HCT116 (cell line): ENCODE results near the gene LINS1. TPM values are rescaled to one million over a fixed set of nuclear protein-coding genes. Genes with fewer than 3 reads are reported as not detected.

Experiments used
- ATAC-seq: fragments of 200-7000 bp; cut with Tn5 transposase; 2 replicates; pipeline ENCODE4 v1.9.1; 2020; ENCODE audit warnings: mild to moderate bottlenecking, moderate library complexity
- BruUV-seq: library from RNA; stranded (reverse); fragments of 400-500 nt; replicated peaks from 2 replicates; lab custom pipeline; 2021; lab: Mats Ljungman, UMichigan
- CTCF ChIA-PET: fragments of 300-600 bp; sonication (Branson Sonifier 250); formaldehyde crosslinking; loops from one replicate; lab custom pipeline; 2021; ENCODE audit warnings: antibody characterized with exemption; lab: Charles Lee
- POLR2A ChIA-PET: fragments of 300-600, 350-600 bp; sonication (Branson Sonifier 250); formaldehyde crosslinking; loops from one replicate; lab custom pipeline; 2021; ENCODE audit warnings: antibody characterized with exemption; lab: Charles Lee
- RAD21 ChIA-PET, 2 experiments: fragments of 300-600 bp; sonication (Branson Sonifier 250); formaldehyde crosslinking; loops; one replicate each; lab custom pipeline; 2023; ENCODE audit warnings: low total read pairs in 2 of 2; ENCODE audit not compliant: uncharacterized antibody in 2 of 2, unreplicated experiment in 2 of 2, low non-redundant PET in 1 of 2; lab: Charles Lee
- DNase-seq: peaks from one replicate; pipeline ENCODE4 v3.0.0-alpha.2; 2010; ENCODE audit warnings: low read depth, low spot score
- H2AFZ ChIP-seq: fragments of 200-600 bp; shearing (Covaris generic), sonication (generic); 2 replicates; pipeline ENCODE4 v1.6.1; 2017; ENCODE audit warnings: low read depth, mixed run types, mixed read lengths, antibody characterized with exemption, low read length; ENCODE audit not compliant: poor library complexity, severe bottlenecking
- H3K27ac ChIP-seq: 2 replicates; pipeline ENCODE4 v1.5.1; 2012; ENCODE audit warnings: low read depth, low read length
- H3K27me3 ChIP-seq: fragments of 200-600 bp; sonication (generic); 2 replicates; pipeline ENCODE4 v1.6.1; 2016; ENCODE audit warnings: mixed run types, low read length, mixed read lengths; ENCODE audit not compliant: insufficient read depth
- H3K36me3 ChIP-seq, 2 experiments: fragments of 200-500 bp in 1 of 2; fragments of 200-600 bp in 1 of 2; sonication (Bioruptor generic) in 1 of 2; sonication (generic) in 1 of 2; 2 replicates each; pipeline versions ENCODE4 v1.5.1 to v1.6.1; 2014 to 2016; ENCODE audit warnings: low read length in 2 of 2, inconsistent platforms in 1 of 2, mixed read lengths in 1 of 2, mixed run types in 1 of 2; ENCODE audit not compliant: insufficient read depth in 2 of 2, control insufficient read depth in 1 of 2
- H3K4me1 ChIP-seq, 2 experiments: fragments of 200-600 bp in 1 of 2; sonication (generic) in 1 of 2; 2 replicates each; pipeline versions ENCODE4 v1.5.1 to v1.6.1; 2012 to 2017; ENCODE audit warnings: low read length in 2 of 2, inconsistent platforms in 1 of 2, mild to moderate bottlenecking in 1 of 2, mixed read lengths in 1 of 2, mixed run types in 1 of 2, moderate library complexity in 1 of 2; ENCODE audit not compliant: insufficient read depth in 2 of 2, control insufficient read depth in 1 of 2
- H3K4me2 ChIP-seq: fragments of 200-600 bp; sonication (generic); 2 replicates; pipeline ENCODE4 v1.6.1; 2017; ENCODE audit warnings: mixed run types, low read length, mixed read lengths
- H3K4me3 ChIP-seq, 2 experiments: fragments of 200-600 bp in 1 of 2; sonication (generic) in 1 of 2; replicated peaks in 1 of 2; 2 replicates each; pipeline ENCODE4 v1.5.1; 2011 to 2016; ENCODE audit warnings: low read length in 2 of 2, control low read depth in 1 of 2, low read depth in 1 of 2, mild to moderate bottlenecking in 1 of 2, mixed read lengths in 1 of 2, mixed run types in 1 of 2
- H3K79me2 ChIP-seq: fragments of 200-600 bp; sonication (generic); 2 replicates; pipeline ENCODE4 v1.6.1; 2017; ENCODE audit warnings: mild to moderate bottlenecking, mixed run types, low read length, moderate library complexity, mixed read lengths; ENCODE audit not compliant: insufficient read depth
- H3K9ac ChIP-seq: fragments of 200-600 bp; sonication (generic); 2 replicates; pipeline ENCODE4 v1.6.1; 2016; ENCODE audit warnings: low read length, mixed read lengths
- H3K9me2 ChIP-seq: fragments of 200-600 bp; sonication (generic), shearing (Covaris generic); 2 replicates; pipeline ENCODE4 v1.6.1; 2017; ENCODE audit warnings: mixed run types, mild to moderate bottlenecking, moderate library complexity; ENCODE audit not compliant: insufficient read depth
- H3K9me3 ChIP-seq, 2 experiments: fragments of 200-500 bp in 1 of 2; fragments of 200-600 bp in 1 of 2; sonication (Bioruptor generic) in 1 of 2; sonication (generic) in 1 of 2; 2 replicates each; pipeline ENCODE4 v1.6.1; 2014 to 2017; ENCODE audit warnings: low read length in 2 of 2, mixed read lengths in 2 of 2, inconsistent platforms in 1 of 2, low read depth in 1 of 2, mild to moderate bottlenecking in 1 of 2, mixed run types in 1 of 2, moderate library complexity in 1 of 2; ENCODE audit not compliant: control insufficient read depth in 1 of 2, insufficient read depth in 1 of 2
- H4K20me1 ChIP-seq: fragments of 200-600 bp; sonication (generic), shearing (Covaris generic); 2 replicates; pipeline ENCODE4 v1.6.1; 2017; ENCODE audit warnings: mixed run types, mild to moderate bottlenecking, moderate library complexity; ENCODE audit not compliant: insufficient read depth
- CEBPB ChIP-seq: IDR thresholded peaks from 2 replicates; pipeline ENCODE4 v1.6.1; 2012; ENCODE audit warnings: low read depth
- EGR1 ChIP-seq: IDR thresholded peaks from 2 replicates; pipeline ENCODE4 v1.6.1; 2012; ENCODE audit warnings: low read depth
- ELF1 ChIP-seq: IDR thresholded peaks from 2 replicates; pipeline ENCODE4 v1.6.1; 2012; ENCODE audit warnings: low read depth, borderline replicate concordance
- EZH2 ChIP-seq: fragments of 200-600 bp; sonication (generic); IDR thresholded peaks from 2 replicates; pipeline ENCODE4 v1.6.1; 2017; ENCODE audit warnings: antibody characterized with exemption, mixed run types
- EZH2phosphoT487 ChIP-seq: fragments of 200-600 bp; IDR thresholded peaks from 2 replicates; pipeline ENCODE4 v1.6.1; 2018; ENCODE audit warnings: antibody characterized with exemption, borderline replicate concordance
- FOSL1 ChIP-seq: IDR thresholded peaks from 2 replicates; pipeline ENCODE4 v1.6.1; 2012; ENCODE audit warnings: low read depth
- RAD21 ChIP-seq: IDR thresholded peaks from 2 replicates; pipeline ENCODE4 v1.6.1; 2012; ENCODE audit warnings: low read depth, mild to moderate bottlenecking
- SIN3A ChIP-seq: IDR thresholded peaks from 2 replicates; pipeline ENCODE4 v1.6.1; 2012; ENCODE audit warnings: low read depth
- TCF7L2 ChIP-seq: IDR thresholded peaks from 2 replicates; pipeline ENCODE4 v1.7.0; 2011; ENCODE audit warnings: borderline replicate concordance, inconsistent platforms; ENCODE audit not compliant: insufficient read depth, insufficient read length; ENCODE audit errors: extremely low read depth
- ZNF274 ChIP-seq: fragments of 200-500 bp; sonication (Bioruptor generic); IDR thresholded peaks from 2 replicates; pipeline ENCODE4 v1.6.1; 2014; ENCODE audit warnings: mild to moderate bottlenecking, low read depth, low read length, inconsistent platforms
- intact Hi-C: fragments of 100-400 bp; cut with micrococcal nuclease; formaldehyde crosslinking; loops from 2 replicates; pipeline ENCODE4 v1.10.0; 2022
- total RNA-seq: library from RNA; stranded (reverse); gene quantifications from one replicate; pipeline ENCODE4 v1.2.1, GENCODE V29; 2021; ENCODE audit not compliant: unreplicated experiment
- TF ChIP-seq, protein P1 (sequence below): IDR thresholded peaks from 2 replicates; pipeline ENCODE4 v1.6.1; 2012
- TF ChIP-seq, protein P2 (sequence below): IDR thresholded peaks from 2 replicates; pipeline ENCODE4 v1.6.1; 2012
- TF ChIP-seq, protein P3 (sequence below), 3 experiments: fragments of 200-600 bp in 1 of 3; sonication (generic) in 1 of 3; IDR thresholded peaks in 2 of 3; conservative IDR thresholded peaks in 1 of 3; 2 replicates each; pipeline ENCODE4 v1.5.1; 2012 to 2017; ENCODE audit warnings: low read depth in 2 of 3, low read length in 2 of 3, antibody characterized with exemption in 1 of 3, borderline replicate concordance in 1 of 3, control low read depth in 1 of 3, mild to moderate bottlenecking in 1 of 3, mixed read lengths in 1 of 3, mixed run types in 1 of 3, moderate library complexity in 1 of 3; ENCODE audit not compliant: insufficient read depth in 1 of 3
- TF ChIP-seq, protein P4 (sequence below): IDR thresholded peaks from 2 replicates; pipeline ENCODE4 v1.6.1; 2012; ENCODE audit warnings: low read depth

The LINS1 gene
- total RNA-seq, 1 experiment from 2014 or later, result 14.7 TPM

DNA sequence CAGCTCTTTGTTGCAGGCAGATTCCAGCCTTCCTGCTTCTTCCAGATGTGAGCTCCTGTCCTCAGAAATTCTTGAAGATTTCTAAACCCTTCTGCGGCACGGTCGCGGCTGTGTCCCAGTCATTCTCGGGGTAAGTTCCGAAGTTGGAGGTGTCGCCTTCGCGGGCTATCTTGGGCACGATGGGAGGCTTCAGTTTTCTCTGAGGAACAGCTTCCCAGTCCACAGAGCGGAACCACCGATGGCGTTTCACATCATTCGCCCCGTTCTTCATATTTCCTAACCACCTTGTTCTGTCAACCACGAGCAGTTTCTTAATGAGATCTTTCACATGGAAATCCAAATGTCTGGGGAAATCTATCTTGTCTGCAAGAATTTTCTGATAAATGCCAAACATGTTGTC lies 48.5 kb downstream of the LINS1 start:
- no peak overlapping the region for H3K4me3 ChIP-seq
- H3K36me3 ChIP-seq, result no peaks in the 10 kb centered on the region
- no peaks in the 10 kb centered on the region; a peak in 2 of 4 replicates for H3K9me3 ChIP-seq
- no peak overlapping the region for H2AFZ ChIP-seq
- no peak overlapping the region for H3K4me2 ChIP-seq
- H3K27me3 ChIP-seq, result no peaks in the 10 kb centered on the region
- H3K4me1 ChIP-seq, result no peaks in the 10 kb centered on the region
- H4K20me1 ChIP-seq, result no peaks in the 10 kb centered on the region
- ChIA-PET CTCF (interaction anchor here (0.7 kb wide), 1 partner anchor 19 kb away, joined by 3 read pairs; no protein-coding TSS in a partner anchor), RAD21 (no interaction called here), POLR2A (no interaction called here)
- no peaks in the 10 kb centered on the region for H3K79me2 ChIP-seq
- intact Hi-C loops, result no loop called here
- no peak overlapping the region for H3K9ac ChIP-seq
- no peak for DNase-seq
- H3K9me2 ChIP-seq, result no peaks in the 10 kb centered on the region
- TF ChIP-seq, protein P1, sequence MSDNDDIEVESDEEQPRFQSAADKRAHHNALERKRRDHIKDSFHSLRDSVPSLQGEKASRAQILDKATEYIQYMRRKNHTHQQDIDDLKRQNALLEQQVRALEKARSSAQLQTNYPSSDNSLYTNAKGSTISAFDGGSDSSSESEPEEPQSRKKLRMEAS, result no peak
- TF ChIP-seq EZH2phosphoT487, result no peak
- no peak for TF ChIP-seq FOSL1
- no peak for TF ChIP-seq EZH2
- BruUV-seq, result no TSS peak
- H3K27ac ChIP-seq, result no peak overlapping the region
- ATAC-seq, result no peak

DNA sequence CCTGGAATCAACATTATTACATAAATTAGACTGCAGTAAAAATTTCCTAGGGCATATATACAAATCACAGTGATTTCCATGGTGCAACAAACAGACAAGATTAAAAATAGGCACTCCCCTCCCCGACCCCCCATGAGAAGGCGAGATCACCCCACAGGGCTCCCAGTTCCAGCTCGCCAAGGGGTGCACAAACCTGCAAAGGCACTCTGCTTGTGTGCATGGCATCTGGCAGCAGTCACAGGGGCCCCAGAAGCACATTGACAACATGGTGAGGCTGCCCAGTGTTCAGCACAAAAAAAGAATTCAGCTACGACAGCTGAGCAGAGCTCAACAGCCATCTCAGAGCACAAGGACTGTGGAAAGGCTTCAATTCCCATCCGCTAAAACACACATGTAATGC lies 54.0 kb downstream of the LINS1 start:
- Histone ChIP-seq H3K9me3 (no peaks in the 10 kb centered on the region; a peak in 2 of 4 replicates), H4K20me1 (no peaks in the 10 kb centered on the region), H3K27me3 (no peaks in the 10 kb centered on the region), H3K36me3 (no peaks in the 10 kb centered on the region), H3K9me2 (no peaks in the 10 kb centered on the region), H2AFZ (no peak overlapping the region), H3K4me3 (no peak overlapping the region), H3K27ac (no peak overlapping the region), H3K4me2 (no peak overlapping the region), H3K9ac (no peak overlapping the region), H3K79me2 (no peaks in the 10 kb centered on the region), H3K4me1 (no peaks in the 10 kb centered on the region)
- BruUV-seq, result no TSS peak
- POLR2A ChIA-PET, result no interaction called here
- TF ChIP-seq EGR1 (no peak), ZNF274 (no peak), RAD21 (no peak), ELF1 (no peak), TCF7L2 (no peak), EZH2phosphoT487 (no peak), SIN3A (no peak), CEBPB (no peak)
- TF ChIP-seq, protein P2, sequence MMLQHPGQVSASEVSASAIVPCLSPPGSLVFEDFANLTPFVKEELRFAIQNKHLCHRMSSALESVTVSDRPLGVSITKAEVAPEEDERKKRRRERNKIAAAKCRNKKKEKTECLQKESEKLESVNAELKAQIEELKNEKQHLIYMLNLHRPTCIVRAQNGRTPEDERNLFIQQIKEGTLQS, result no peak
- TF ChIP-seq, protein P1, result no peak
- TF ChIP-seq, protein P3, sequence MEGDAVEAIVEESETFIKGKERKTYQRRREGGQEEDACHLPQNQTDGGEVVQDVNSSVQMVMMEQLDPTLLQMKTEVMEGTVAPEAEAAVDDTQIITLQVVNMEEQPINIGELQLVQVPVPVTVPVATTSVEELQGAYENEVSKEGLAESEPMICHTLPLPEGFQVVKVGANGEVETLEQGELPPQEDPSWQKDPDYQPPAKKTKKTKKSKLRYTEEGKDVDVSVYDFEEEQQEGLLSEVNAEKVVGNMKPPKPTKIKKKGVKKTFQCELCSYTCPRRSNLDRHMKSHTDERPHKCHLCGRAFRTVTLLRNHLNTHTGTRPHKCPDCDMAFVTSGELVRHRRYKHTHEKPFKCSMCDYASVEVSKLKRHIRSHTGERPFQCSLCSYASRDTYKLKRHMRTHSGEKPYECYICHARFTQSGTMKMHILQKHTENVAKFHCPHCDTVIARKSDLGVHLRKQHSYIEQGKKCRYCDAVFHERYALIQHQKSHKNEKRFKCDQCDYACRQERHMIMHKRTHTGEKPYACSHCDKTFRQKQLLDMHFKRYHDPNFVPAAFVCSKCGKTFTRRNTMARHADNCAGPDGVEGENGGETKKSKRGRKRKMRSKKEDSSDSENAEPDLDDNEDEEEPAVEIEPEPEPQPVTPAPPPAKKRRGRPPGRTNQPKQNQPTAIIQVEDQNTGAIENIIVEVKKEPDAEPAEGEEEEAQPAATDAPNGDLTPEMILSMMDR (IDR thresholded peaks at IDR 0.05 in 2 of 3, conservative IDR thresholded peaks at IDR 0.05 in 1 of 3; ENCODE audit: borderline replicate concordance in 1 of 3, insufficient read depth in 1 of 3, low read depth in 2 of 3, low read length in 2 of 3), result no peak
- TF ChIP-seq, protein P4, sequence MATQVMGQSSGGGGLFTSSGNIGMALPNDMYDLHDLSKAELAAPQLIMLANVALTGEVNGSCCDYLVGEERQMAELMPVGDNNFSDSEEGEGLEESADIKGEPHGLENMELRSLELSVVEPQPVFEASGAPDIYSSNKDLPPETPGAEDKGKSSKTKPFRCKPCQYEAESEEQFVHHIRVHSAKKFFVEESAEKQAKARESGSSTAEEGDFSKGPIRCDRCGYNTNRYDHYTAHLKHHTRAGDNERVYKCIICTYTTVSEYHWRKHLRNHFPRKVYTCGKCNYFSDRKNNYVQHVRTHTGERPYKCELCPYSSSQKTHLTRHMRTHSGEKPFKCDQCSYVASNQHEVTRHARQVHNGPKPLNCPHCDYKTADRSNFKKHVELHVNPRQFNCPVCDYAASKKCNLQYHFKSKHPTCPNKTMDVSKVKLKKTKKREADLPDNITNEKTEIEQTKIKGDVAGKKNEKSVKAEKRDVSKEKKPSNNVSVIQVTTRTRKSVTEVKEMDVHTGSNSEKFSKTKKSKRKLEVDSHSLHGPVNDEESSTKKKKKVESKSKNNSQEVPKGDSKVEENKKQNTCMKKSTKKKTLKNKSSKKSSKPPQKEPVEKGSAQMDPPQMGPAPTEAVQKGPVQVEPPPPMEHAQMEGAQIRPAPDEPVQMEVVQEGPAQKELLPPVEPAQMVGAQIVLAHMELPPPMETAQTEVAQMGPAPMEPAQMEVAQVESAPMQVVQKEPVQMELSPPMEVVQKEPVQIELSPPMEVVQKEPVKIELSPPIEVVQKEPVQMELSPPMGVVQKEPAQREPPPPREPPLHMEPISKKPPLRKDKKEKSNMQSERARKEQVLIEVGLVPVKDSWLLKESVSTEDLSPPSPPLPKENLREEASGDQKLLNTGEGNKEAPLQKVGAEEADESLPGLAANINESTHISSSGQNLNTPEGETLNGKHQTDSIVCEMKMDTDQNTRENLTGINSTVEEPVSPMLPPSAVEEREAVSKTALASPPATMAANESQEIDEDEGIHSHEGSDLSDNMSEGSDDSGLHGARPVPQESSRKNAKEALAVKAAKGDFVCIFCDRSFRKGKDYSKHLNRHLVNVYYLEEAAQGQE, result no peak
- ATAC-seq (no peak), DNase-seq (no peak)
- RAD21 ChIA-PET, result no interaction called here
- intact Hi-C loops, result no loop called here
- CTCF ChIA-PET, result no interaction called here
